ENCODE measurements around the gene DTNB.

DNA sequence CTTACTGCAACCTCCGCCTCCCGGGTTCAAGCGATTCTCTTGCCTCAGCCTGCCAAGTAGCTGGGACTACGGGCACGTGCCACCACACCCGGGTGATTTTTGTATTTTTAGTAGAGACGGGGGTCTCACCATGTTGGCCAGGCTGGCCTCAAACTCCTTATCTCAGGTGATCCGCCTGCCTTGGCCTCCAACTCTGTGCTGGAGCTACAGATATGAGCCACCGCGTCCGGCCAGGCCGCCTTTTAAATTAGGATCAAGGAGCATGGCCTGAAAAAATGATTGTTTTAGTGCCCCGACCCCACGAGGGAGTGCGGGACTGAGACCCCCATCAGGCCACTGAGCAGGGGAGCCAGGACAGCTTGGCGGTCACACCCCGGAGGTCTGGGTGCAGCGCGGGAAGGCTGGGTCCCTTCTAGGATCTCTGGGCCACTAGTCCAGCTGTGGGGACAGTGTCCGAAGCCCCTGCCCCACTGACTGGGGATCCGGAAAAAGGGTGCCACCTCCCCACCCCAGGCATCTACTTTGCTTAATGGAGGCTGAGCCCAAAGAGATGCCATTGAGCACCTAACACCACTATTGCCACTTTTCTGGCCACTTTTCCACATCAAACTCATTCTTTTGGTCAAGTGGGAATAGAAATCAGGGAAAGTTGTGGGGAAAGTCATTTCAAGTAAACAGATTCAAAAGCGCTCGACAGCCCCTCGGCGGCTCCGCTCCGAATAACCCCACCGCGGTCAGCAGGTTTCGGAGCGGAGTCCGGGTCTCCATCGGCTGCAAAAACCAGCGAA is 311.9 kb downstream of the DTNB start:
- TF ChIP-seq, protein P1, sequence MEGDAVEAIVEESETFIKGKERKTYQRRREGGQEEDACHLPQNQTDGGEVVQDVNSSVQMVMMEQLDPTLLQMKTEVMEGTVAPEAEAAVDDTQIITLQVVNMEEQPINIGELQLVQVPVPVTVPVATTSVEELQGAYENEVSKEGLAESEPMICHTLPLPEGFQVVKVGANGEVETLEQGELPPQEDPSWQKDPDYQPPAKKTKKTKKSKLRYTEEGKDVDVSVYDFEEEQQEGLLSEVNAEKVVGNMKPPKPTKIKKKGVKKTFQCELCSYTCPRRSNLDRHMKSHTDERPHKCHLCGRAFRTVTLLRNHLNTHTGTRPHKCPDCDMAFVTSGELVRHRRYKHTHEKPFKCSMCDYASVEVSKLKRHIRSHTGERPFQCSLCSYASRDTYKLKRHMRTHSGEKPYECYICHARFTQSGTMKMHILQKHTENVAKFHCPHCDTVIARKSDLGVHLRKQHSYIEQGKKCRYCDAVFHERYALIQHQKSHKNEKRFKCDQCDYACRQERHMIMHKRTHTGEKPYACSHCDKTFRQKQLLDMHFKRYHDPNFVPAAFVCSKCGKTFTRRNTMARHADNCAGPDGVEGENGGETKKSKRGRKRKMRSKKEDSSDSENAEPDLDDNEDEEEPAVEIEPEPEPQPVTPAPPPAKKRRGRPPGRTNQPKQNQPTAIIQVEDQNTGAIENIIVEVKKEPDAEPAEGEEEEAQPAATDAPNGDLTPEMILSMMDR (conservative IDR thresholded peaks at IDR 0.05; ENCODE audit: low read depth, low read length), result no peak
- no peak for TF ChIP-seq EZH2 (IDR thresholded peaks at IDR 0.05; ENCODE audit: borderline replicate concordance, low read depth, low read length, poor library complexity, severe bottlenecking)

Measured in A673 (cell line).